CD14-positive monocyte (primary cell): ENCODE results near the gene AKAP8. TPM values are rescaled to one million over a fixed set of nuclear protein-coding genes. Genes with fewer than 3 reads are reported as not detected.

Experiments used
- DNase-seq, 3 donors: peaks; one replicate each; pipeline ENCODE4 v3.0.0-alpha.2; 2011 to 2022
- H2AFZ ChIP-seq: 2 replicates; pipeline ENCODE4 v1.6.0; 2012; ENCODE audit warnings: mild to moderate bottlenecking, low read depth, low read length, inconsistent platforms; ENCODE audit not compliant: insufficient read depth, poor library complexity, severe bottlenecking
- H3K27ac ChIP-seq, 2 donors: 1 replicate in 1 of 2; 2 replicates in 1 of 2; pipeline ENCODE4 v1.5.1; 2012 to 2013; ENCODE audit warnings: low read length in 2 of 2, control low read depth in 1 of 2, inconsistent platforms in 1 of 2, low read depth in 1 of 2, mild to moderate bottlenecking in 1 of 2
- H3K27me3 ChIP-seq, 2 donors: one replicate each; pipeline versions ENCODE4 v1.6.0 to v1.6.1; 2011 to 2013; ENCODE audit warnings: low read length in 2 of 2; ENCODE audit not compliant: control insufficient read depth in 2 of 2, insufficient read depth in 2 of 2
- H3K36me3 ChIP-seq, 2 donors: replicated peaks in 1 of 2; 1 replicate in 1 of 2; 2 replicates in 1 of 2; pipeline versions ENCODE4 v1.5.1 to v1.6.1; 2012 to 2013; ENCODE audit warnings: low read length in 2 of 2, control low read depth in 1 of 2, inconsistent platforms in 1 of 2, mild to moderate bottlenecking in 1 of 2; ENCODE audit not compliant: insufficient read depth in 2 of 2, control insufficient read depth in 1 of 2
- H3K4me1 ChIP-seq, 2 donors: 1 replicate in 1 of 2; 2 replicates in 1 of 2; pipeline versions ENCODE4 v1.5.1 to v1.6.1; 2012 to 2013; ENCODE audit warnings: low read length in 2 of 2, control low read depth in 1 of 2, inconsistent platforms in 1 of 2, mild to moderate bottlenecking in 1 of 2, moderate library complexity in 1 of 2; ENCODE audit not compliant: insufficient read depth in 2 of 2, control insufficient read depth in 1 of 2
- H3K4me2 ChIP-seq: replicated peaks from 2 replicates; pipeline ENCODE3; 2012; ENCODE audit warnings: low read length, moderate library complexity, mild to moderate bottlenecking; ENCODE audit not compliant: poor library complexity, severe bottlenecking; ENCODE audit errors: extremely low read depth
- H3K4me3 ChIP-seq, 3 experiments: fragments of 200-600 bp in 1 of 3; sonication (generic) in 1 of 3; replicated peaks in 1 of 3; 1 replicate in 2 of 3; 2 replicates in 1 of 3; pipeline ENCODE4 v1.5.1; 2011 to 2013; ENCODE audit warnings: low read length in 3 of 3, mild to moderate bottlenecking in 3 of 3, control low read depth in 2 of 3, low read depth in 2 of 3, inconsistent platforms in 1 of 3, moderate library complexity in 1 of 3
- H3K79me2 ChIP-seq: 2 replicates; pipeline ENCODE4 v1.6.0; 2012; ENCODE audit warnings: mild to moderate bottlenecking, control low read depth, inconsistent platforms, low read length, moderate library complexity; ENCODE audit not compliant: insufficient read depth
- H3K9ac ChIP-seq: 2 replicates; pipeline ENCODE4 v1.6.0; 2017; ENCODE audit warnings: low read length, mild to moderate bottlenecking; ENCODE audit not compliant: insufficient read depth, poor library complexity, severe bottlenecking
- H3K9me3 ChIP-seq, 2 donors: replicated peaks in 1 of 2; 1 replicate in 1 of 2; 2 replicates in 1 of 2; pipeline versions ENCODE4 v1.5.1 to v1.6.1; 2012 to 2013; ENCODE audit warnings: low read length in 2 of 2, control low read depth in 1 of 2; ENCODE audit not compliant: control insufficient read depth in 1 of 2, insufficient read depth in 1 of 2
- H4K20me1 ChIP-seq: 2 replicates; pipeline ENCODE4 v1.6.0; 2012; ENCODE audit warnings: mild to moderate bottlenecking, low read length, control low read depth, moderate library complexity; ENCODE audit not compliant: insufficient read depth
- H3K27ac Mint-ChIP-seq, 7 donors: one replicate each; pipeline ENCODE4 v1.8.0; 2020; ENCODE audit warnings: mild to moderate bottlenecking in 7 of 7, mixed read lengths in 7 of 7, moderate library complexity in 6 of 7, inconsistent platforms in 2 of 7
- H3K27me3 Mint-ChIP-seq, 3 donors: one replicate each; pipeline ENCODE4 v1.8.0; 2021 to 2022; ENCODE audit warnings: low read depth in 3 of 3, mild to moderate bottlenecking in 3 of 3, mixed read lengths in 3 of 3, moderate library complexity in 3 of 3, inconsistent platforms in 1 of 3
- H3K36me3 Mint-ChIP-seq, 2 donors: one replicate each; pipeline ENCODE4 v1.8.0; 2020; ENCODE audit warnings: mixed read lengths in 2 of 2, inconsistent platforms in 1 of 2, mild to moderate bottlenecking in 1 of 2
- H3K4me1 Mint-ChIP-seq: one replicate; pipeline ENCODE4 v1.8.0; 2020; ENCODE audit warnings: mild to moderate bottlenecking, mixed read lengths
- H3K4me3 Mint-ChIP-seq, 2 donors: one replicate each; pipeline ENCODE4 v1.8.0; 2020; ENCODE audit warnings: mild to moderate bottlenecking in 2 of 2, mixed read lengths in 2 of 2, moderate library complexity in 1 of 2
- H3K9me3 Mint-ChIP-seq, 7 donors: one replicate each; pipeline ENCODE4 v1.8.0; 2020 to 2022; ENCODE audit warnings: mixed read lengths in 7 of 7, mild to moderate bottlenecking in 6 of 7, moderate library complexity in 6 of 7, inconsistent platforms in 2 of 7
- WGBS: methylation state at CpG from one replicate; pipeline ENCODE4 v1.1.5; 2013; ENCODE audit warnings: missing lambda C conversion rate; ENCODE audit not compliant: insufficient coverage; 5-methylcytosine and 5-hydroxymethylcytosine counted together
- intact Hi-C, 2 donors: fragments of 100-400 bp; cut with micrococcal nuclease; formaldehyde crosslinking; loops; one replicate each; pipeline versions ENCODE4 v1.15.0 to v1.15.1; 2023
- polyA plus RNA-seq, 3 donors: library from polyadenylated mRNA; depleted of rRNA in 1 of 3; unstranded in 2 of 3; stranded (reverse) in 1 of 3; fragments of 300-500 nt in 2 of 3; fragments of >200 nt in 1 of 3; fragmentation: Illumina TruSeq in 2 of 3; gene quantifications; 1 replicate in 2 of 3; 2 replicates in 1 of 3; pipeline ENCODE4 v1.2.3, GENCODE V29; 2012 to 2021
- TF ChIP-seq, protein P1 (sequence below): fragments of 200-600 bp; IDR thresholded peaks from one replicate; pipeline ENCODE4 v1.8.0; 2022; ENCODE audit warnings: antibody characterized with exemption, mild to moderate bottlenecking

AKAP8 gene
- polyA plus RNA-seq, 3 donors = 8.0 to 25.9 (median 12.3) TPM

DNA sequence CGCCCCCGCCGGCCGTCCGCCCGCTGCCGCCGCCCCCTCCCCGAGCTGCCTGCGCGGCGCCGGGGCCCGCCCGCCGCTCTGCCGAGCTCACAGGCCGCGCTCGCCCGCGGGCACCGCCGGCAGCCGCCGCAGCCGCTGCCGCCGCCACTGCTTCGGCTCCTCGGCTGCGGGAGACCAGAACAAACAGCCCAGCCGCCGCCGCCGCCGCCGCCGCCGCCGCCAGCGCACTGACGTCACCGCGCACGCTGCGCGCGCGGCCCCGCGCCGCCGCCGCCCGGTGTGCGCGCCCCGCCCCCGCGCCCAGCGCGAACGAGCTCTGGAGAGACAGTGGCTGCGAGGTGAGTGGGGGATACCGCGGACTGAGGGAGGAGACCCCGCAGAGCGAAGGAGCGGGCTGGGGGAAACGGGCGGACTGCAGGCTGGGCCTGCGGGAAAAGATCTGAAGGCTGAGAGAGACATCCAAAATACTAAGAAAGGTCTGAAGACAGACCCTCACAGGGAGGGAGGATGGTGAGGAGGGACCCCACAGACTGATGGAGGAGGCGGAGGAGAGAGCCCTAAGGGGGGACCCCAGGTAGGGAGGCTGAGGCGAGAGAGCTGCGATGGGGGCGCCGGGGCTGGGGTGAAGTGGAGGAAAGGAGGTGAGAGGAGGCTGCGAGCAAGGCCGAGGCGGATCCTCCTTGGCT lies 47.1 kb downstream of the AKAP8 start, which contains the start of gene BRD4:
BRD4 (minus strand) TSS at position 229 of the 686 bp plus-strand sequence. CDS start 59,440 bp downstream, outside the sequence.
- H3K4me1 Mint-ChIP-seq = peaks cover 50% of the 10 kb centered on the region
- peak within 1 kb of the TSS; percentile 95 to 99 (median 99) for H3K27ac Mint-ChIP-seq
- intact Hi-C loops = loop anchor here in 1 of 2 donors (5.0 to 10.0 kb wide), 2 partner anchors 45 to 48 kb away; partner anchors contain the start of gene AKAP8
- Histone ChIP-seq H3K9ac (peak within 1 kb of the TSS; percentile 99), H2AFZ (peak within 1 kb of the TSS; percentile 68), H3K27me3 (no peaks in the 10 kb centered on the region), H3K27ac (peak within 1 kb of the TSS; percentile 81 to 97), H3K4me3 (peak within 1 kb of the TSS; percentile 89 to 98 (median 90)), H4K20me1 (peaks cover 39% of the 10 kb centered on the region), H3K4me2 (peak within 1 kb of the TSS; percentile 99), H3K36me3 (peaks cover 0 to 15% of the 10 kb centered on the region in 2 donors), H3K79me2 (peaks cover 69% of the 10 kb centered on the region), H3K9me3 (no peaks in the 10 kb centered on the region), H3K4me1 (peaks cover 50 to 62% of the 10 kb centered on the region in 2 donors)
- DNase-seq = peak in 2 of 3 donors; percentile 57 to 73
- TF ChIP-seq, protein P1, sequence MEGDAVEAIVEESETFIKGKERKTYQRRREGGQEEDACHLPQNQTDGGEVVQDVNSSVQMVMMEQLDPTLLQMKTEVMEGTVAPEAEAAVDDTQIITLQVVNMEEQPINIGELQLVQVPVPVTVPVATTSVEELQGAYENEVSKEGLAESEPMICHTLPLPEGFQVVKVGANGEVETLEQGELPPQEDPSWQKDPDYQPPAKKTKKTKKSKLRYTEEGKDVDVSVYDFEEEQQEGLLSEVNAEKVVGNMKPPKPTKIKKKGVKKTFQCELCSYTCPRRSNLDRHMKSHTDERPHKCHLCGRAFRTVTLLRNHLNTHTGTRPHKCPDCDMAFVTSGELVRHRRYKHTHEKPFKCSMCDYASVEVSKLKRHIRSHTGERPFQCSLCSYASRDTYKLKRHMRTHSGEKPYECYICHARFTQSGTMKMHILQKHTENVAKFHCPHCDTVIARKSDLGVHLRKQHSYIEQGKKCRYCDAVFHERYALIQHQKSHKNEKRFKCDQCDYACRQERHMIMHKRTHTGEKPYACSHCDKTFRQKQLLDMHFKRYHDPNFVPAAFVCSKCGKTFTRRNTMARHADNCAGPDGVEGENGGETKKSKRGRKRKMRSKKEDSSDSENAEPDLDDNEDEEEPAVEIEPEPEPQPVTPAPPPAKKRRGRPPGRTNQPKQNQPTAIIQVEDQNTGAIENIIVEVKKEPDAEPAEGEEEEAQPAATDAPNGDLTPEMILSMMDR = no peak
- peaks cover 4 to 12% of the 10 kb centered on the region in 2 donors for H3K36me3 Mint-ChIP-seq
- peak within 1 kb of the TSS; percentile 98 to 99 for H3K4me3 Mint-ChIP-seq
- peaks cover 0 to 8% (median 0%) of the 10 kb centered on the region in 7 donors for H3K9me3 Mint-ChIP-seq
- under 1% methylated on average over 76 of the region's 81 CpGs for WGBS
- H3K27me3 Mint-ChIP-seq = peaks cover 0 to 5% (median 0%) of the 10 kb centered on the region in 3 donors

DNA sequence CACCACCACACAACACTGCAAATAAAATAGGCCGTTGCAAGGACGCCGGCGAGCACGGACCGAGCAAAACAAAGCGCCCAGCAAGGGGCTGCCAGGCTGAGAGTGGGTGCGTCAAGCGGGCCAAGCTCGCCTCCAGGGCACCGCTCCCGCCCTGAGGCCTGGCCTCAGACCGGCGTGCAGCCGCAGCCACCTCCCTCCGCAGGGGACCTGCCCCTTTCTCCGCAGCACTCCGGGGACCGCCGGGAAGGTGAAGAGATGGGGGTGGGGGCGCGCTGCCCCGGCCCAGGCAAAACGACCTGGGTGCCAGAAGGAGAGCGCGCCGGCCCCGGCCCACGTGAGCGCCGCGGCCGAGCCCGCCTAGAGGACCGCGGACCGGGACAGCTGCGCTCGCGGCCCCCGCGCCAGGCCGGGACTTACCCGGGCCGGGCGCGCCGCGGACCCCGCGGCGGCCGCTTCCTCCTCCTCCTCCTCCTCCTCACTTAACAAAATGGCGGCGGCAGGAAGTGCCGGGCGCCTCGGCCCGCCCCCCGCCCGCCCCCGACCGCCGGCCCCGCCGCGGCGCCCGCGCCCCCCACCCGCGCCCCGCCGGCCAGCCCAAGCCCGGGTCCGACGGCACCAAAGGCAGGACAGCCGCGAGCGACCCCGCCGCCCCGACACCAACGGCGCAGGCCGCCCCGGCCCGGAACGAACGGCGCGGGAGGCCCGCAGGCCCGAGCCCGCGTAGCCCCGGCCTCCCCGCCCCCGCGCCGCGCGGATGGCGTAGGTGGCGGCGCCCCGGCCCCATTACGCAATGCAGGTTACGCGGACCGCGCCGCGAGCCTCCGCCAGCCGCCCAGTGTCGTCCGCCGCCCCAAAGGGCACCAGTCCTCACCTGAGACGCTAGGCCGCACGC lies 47.9 kb downstream of the AKAP8 start:
- Histone ChIP-seq H3K27me3 (no peaks in the 10 kb centered on the region), H3K4me3 (peak overlapping the region; percentile 85 to 98 (median 90)), H3K36me3 (peaks cover 0 to 7% of the 10 kb centered on the region in 2 donors), H3K9ac (peak overlapping the region; percentile 99), H3K79me2 (peaks cover 77% of the 10 kb centered on the region), H4K20me1 (peaks cover 47% of the 10 kb centered on the region), H3K4me2 (peak overlapping the region; percentile 82), H2AFZ (no peak overlapping the region), H3K9me3 (no peaks in the 10 kb centered on the region), H3K27ac (peak overlapping the region; percentile 81 to 97), H3K4me1 (peaks cover 58 to 70% of the 10 kb centered on the region in 2 donors)
- Mint-ChIP-seq H3K27me3 (peaks cover 0 to 5% (median under 1%) of the 10 kb centered on the region in 3 donors), H3K27ac (peak overlapping the region; percentile 95 to 99 (median 99)), H3K4me1 (peaks cover 58% of the 10 kb centered on the region), H3K36me3 (peaks cover 4 to 11% of the 10 kb centered on the region in 2 donors), H3K4me3 (peak overlapping the region; percentile 98 to 99), H3K9me3 (peaks cover 0 to 8% (median 0%) of the 10 kb centered on the region in 7 donors)
- WGBS = under 1% methylated on average over 95 of the region's 122 CpGs
- intact Hi-C loops = loop anchor here in 1 of 2 donors (5.0 to 10.0 kb wide), 2 partner anchors 46 to 47 kb away; partner anchors contain the start of gene AKAP8
- TF ChIP-seq, protein P1 = no peak
- peak; percentile 54 to 70 (median 61) for DNase-seq
